Measurements from ENCODE around the gene DIRAS1.

DIRAS1 gene

DNA sequence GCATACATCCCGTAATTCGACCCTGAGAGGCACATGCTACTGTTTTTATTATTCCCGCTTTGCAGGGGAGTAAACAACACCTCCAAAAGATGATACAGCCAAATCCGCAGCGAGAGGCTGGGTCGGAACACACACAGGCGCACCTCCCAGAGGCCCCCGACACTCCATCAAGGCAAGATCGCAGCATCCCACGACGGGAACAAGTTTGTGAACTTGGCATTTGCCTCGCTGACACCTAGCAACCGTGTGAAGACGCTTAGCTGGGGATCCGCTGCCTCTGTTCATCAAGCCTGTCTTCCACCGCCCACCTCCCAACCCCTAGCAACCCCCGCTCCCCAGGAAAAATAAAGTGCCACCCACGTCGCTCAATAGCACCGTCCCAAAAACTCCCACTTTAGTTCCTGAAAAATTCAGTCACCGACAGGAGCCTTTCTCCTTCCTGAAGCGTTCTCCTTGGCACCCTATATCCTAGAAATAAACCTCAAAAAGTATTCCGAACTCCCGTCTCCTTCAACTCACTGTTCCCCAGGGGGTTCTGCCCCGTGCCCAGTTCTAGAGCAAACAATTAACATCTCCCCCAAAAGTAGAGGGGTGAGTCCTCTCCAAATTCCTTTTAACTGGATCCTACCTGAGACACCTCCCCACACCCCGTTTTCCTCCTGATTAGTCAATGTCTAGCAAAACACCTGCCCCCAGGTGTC is 20.4 kb downstream of the DIRAS1 start:
- DNase-seq (ENCODE audit: low read depth): no peak
- no peak overlapping the region for H3K4me3 ChIP-seq (ENCODE audit: low read length)
- TF ChIP-seq, protein P1, sequence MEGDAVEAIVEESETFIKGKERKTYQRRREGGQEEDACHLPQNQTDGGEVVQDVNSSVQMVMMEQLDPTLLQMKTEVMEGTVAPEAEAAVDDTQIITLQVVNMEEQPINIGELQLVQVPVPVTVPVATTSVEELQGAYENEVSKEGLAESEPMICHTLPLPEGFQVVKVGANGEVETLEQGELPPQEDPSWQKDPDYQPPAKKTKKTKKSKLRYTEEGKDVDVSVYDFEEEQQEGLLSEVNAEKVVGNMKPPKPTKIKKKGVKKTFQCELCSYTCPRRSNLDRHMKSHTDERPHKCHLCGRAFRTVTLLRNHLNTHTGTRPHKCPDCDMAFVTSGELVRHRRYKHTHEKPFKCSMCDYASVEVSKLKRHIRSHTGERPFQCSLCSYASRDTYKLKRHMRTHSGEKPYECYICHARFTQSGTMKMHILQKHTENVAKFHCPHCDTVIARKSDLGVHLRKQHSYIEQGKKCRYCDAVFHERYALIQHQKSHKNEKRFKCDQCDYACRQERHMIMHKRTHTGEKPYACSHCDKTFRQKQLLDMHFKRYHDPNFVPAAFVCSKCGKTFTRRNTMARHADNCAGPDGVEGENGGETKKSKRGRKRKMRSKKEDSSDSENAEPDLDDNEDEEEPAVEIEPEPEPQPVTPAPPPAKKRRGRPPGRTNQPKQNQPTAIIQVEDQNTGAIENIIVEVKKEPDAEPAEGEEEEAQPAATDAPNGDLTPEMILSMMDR (IDR thresholded peaks at IDR 0.05; ENCODE audit: insufficient read depth, low read depth, low read length, missing control alignments): no peak

DNA sequence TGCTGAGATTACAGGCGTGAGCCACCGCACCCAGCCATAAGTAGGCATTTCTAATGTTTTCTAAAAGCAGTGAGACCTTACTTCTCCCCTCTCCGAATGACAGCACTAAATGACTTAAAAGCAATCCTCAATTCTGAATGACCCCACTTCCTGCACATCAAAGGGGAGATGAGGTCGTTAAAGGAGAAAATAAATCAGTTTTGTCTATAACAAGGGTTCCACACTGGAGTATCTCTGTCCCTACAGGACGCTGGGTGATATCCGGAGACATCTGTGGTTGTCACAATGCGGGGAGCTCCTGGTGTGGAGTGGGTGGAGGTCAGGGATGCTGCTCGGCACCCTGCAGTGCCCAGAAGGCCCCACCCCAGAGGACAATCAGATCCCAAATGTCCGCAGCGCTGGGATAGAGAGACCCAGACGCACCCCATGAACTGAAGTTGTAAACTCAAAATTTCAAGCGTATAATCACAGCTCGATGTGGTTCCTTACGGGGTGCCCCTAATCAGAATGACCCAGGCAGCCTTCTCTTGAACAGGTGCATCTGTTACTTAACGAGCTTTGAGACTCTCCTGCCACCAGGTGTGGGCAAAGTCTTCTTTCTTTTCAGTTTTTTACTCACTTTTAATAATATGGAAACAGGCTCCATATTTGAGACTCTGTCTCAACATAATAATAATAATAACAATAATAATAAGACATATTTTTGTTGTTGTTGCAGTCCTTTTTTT is 21.6 kb downstream of the DIRAS1 start:
- DNase-seq (ENCODE audit: low read depth): no peak
- no peak overlapping the region for H3K4me3 ChIP-seq (ENCODE audit: low read length)
- TF ChIP-seq, protein P1 (IDR thresholded peaks at IDR 0.05; ENCODE audit: insufficient read depth, low read depth, low read length, missing control alignments): no peak

DNA sequence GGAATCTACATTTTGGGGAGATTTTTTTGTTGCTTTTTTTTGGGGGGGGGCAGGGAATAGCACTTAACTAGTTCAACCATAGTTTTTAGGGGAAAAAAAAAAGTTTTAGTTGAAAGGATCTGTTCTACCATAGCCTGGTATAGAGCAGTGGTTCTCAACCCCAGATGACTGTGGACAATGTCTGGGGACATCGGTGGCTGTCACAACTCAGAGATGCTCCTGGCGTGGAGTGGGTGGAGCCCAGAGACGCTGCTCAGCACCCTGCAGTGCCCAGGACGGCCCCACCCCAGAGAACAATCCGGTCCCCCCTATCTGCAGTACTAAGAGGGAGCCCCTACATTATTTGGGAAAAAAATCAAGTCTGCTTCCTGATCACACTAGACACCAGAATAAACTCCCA is 27.0 kb downstream of the DIRAS1 start:
- no peak overlapping the region for H3K4me3 ChIP-seq (ENCODE audit: low read length)
- TF ChIP-seq, protein P1 (IDR thresholded peaks at IDR 0.05; ENCODE audit: insufficient read depth, low read depth, low read length, missing control alignments): no peak
- DNase-seq (ENCODE audit: low read depth): no peak

DNA sequence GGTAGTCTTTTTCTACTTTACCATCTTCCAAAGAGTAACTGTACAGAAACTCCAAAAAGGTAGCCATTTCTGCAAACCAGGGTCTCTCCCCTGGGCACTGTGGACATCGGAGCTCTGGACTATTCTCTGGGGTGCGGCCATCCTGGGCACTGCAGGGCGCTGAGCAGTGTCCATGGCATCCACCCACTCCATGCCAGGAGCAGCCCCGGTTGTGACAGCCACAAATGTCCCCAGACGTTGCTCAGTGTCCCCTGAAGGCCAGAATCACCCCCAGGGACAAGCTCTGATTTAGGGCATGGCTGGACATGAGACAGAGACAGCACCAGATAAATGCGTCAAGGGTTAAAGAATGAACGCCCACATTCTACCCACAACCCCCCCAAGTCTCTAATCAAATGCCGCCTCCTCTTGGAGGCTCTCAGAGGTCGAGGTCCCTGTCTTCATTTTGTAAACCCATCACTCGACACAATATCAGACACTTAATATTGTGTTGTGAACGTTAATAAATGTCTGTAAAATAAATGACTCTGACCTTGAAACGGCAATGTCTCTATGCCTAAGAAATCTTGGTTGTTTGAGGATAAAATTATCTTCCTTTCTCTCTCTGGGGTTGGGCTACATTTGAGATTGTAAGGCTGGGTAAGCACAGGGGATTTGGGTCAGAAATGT is 27.5 kb downstream of the DIRAS1 start:
- no peak overlapping the region for H3K4me3 ChIP-seq (ENCODE audit: low read length)
- TF ChIP-seq, protein P1 (IDR thresholded peaks at IDR 0.05; ENCODE audit: insufficient read depth, low read depth, low read length, missing control alignments): no peak
- DNase-seq (ENCODE audit: low read depth): no peak

DNA sequence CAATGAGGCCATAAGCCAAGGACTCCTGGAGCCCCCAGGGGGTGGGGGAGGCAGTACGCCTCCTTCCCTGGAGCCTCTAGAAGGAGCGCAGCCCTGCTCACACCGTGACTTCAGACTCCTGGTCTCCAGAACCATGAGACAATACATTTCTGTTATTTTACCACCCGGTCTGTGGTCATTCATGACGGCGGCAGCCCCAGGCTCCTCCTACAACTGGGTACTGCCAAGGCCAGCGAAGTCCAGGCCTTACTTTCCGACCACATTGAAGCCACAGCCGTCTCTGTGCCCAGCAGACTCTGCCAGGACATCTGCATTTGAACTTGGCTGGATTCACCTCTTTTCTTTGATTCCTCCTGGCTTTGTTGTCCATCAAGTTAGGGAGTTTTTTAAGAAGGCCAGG is 29.2 kb downstream of the DIRAS1 start:
- H3K4me3 ChIP-seq (ENCODE audit: low read length): no peak overlapping the region
- TF ChIP-seq, protein P1 (IDR thresholded peaks at IDR 0.05; ENCODE audit: insufficient read depth, low read depth, low read length, missing control alignments): no peak
- no peak for DNase-seq (ENCODE audit: low read depth)

GRCh38 chr19:2690856-2691255 is 30.3 kb downstream of the DIRAS1 start:
- no peak overlapping the region for H3K4me3 ChIP-seq (ENCODE audit: low read length)
- DNase-seq (ENCODE audit: low read depth): no peak
- TF ChIP-seq, protein P1 (IDR thresholded peaks at IDR 0.05; ENCODE audit: insufficient read depth, low read depth, low read length, missing control alignments): no peak

All from epithelial cell of esophagus (primary cell).